Cardiac muscle cell (in vitro differentiated cells and primary cell): ENCODE measurements around the gene ABTB2. TPM values are rescaled to one million over a fixed set of nuclear protein-coding genes. Genes with fewer than 3 reads are reported as not detected.
A peak's percentile ranks its signal among the peaks of the same experiment; 100 is the strongest.

Experiments used
- DNase-seq, 2 donors: peaks; one replicate each; pipeline versions ENCODE4 v3.0.0 to v3.0.0-alpha.2; 2010 to 2017; ENCODE audit warnings: low read depth in 1 of 2, low spot score in 1 of 2
- H3K27ac ChIP-seq: fragments of 200-600 bp; sonication (generic); 2 replicates; pipeline ENCODE4 v1.5.1; 2016
- H3K27me3 ChIP-seq: fragments of 200-600 bp; sonication (generic); 2 replicates; pipeline ENCODE4 v1.6.0; 2016; ENCODE audit warnings: control low read depth
- H3K36me3 ChIP-seq: fragments of 200-600 bp; sonication (generic); 2 replicates; pipeline ENCODE4 v1.5.1; 2016; ENCODE audit warnings: control low read depth
- H3K4me1 ChIP-seq: fragments of 200-600 bp; sonication (generic); 2 replicates; pipeline ENCODE4 v1.8.1; 2017; ENCODE audit warnings: low read depth, mild to moderate bottlenecking, mixed run types
- H3K4me3 ChIP-seq: fragments of 200-600 bp; sonication (generic); 2 replicates; pipeline ENCODE4 v1.5.1; 2016; ENCODE audit warnings: mild to moderate bottlenecking
- H3K9me3 ChIP-seq: fragments of 200-600 bp; sonication (generic); 2 replicates; pipeline ENCODE4 v1.5.1; 2017; ENCODE audit warnings: low read depth, mild to moderate bottlenecking, control low read depth
- polyA plus RNA-seq: library from polyadenylated mRNA; unstranded; fragments of >200 nt; fragmentation: Nextera tagmentation; extraction: Ambion mirVana; gene quantifications from 2 replicates; pipeline ENCODE4 v1.2.1, GENCODE V29; 2016
- total RNA-seq: library from RNA; depleted of rRNA; stranded (reverse); fragments of >200 nt; gene quantifications from 2 replicates; pipeline ENCODE4 v1.2.3, GENCODE V29; 2016
- TF ChIP-seq, protein P1 (sequence below): IDR thresholded peaks from 2 replicates; pipeline ENCODE4 v1.5.1; 2012; ENCODE audit warnings: low read depth, mild to moderate bottlenecking, low read length

The ABTB2 gene
- total and polyA plus RNA-seq, 2 experiments from 2014 or later: 29.0 to 61.3 TPM

DNA sequence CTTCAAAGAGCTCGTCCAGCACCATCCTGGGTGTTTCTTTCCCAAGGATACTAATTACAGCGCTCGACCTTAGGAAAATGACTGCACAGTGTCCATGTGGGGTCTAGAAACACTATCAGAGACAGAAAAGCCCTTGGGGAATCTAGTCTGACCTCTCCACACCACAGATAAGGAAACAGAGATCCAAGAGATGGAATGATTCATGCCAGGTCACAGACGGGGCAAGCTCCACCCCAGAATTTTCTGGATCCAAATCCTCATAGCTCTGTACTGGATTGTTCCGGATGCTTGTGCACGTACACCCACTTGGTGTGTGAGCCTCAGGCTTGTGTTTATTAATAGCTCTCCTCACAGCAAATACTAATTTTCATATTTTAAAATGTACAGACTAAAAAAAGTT lies 11.3 kb downstream of the ABTB2 start:
- Histone ChIP-seq H3K4me3 (no peak overlapping the region), H3K27me3 (no peaks in the 10 kb centered on the region), H3K27ac (peak overlapping the region; percentile 10), H3K4me1 (peaks cover 52% of the 10 kb centered on the region), H3K9me3 (no peaks in the 10 kb centered on the region), H3K36me3 (no peaks in the 10 kb centered on the region)
- DNase-seq: peak in 1 of 2 donors; percentile 47
- TF ChIP-seq, protein P1, sequence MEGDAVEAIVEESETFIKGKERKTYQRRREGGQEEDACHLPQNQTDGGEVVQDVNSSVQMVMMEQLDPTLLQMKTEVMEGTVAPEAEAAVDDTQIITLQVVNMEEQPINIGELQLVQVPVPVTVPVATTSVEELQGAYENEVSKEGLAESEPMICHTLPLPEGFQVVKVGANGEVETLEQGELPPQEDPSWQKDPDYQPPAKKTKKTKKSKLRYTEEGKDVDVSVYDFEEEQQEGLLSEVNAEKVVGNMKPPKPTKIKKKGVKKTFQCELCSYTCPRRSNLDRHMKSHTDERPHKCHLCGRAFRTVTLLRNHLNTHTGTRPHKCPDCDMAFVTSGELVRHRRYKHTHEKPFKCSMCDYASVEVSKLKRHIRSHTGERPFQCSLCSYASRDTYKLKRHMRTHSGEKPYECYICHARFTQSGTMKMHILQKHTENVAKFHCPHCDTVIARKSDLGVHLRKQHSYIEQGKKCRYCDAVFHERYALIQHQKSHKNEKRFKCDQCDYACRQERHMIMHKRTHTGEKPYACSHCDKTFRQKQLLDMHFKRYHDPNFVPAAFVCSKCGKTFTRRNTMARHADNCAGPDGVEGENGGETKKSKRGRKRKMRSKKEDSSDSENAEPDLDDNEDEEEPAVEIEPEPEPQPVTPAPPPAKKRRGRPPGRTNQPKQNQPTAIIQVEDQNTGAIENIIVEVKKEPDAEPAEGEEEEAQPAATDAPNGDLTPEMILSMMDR: no peak

DNA sequence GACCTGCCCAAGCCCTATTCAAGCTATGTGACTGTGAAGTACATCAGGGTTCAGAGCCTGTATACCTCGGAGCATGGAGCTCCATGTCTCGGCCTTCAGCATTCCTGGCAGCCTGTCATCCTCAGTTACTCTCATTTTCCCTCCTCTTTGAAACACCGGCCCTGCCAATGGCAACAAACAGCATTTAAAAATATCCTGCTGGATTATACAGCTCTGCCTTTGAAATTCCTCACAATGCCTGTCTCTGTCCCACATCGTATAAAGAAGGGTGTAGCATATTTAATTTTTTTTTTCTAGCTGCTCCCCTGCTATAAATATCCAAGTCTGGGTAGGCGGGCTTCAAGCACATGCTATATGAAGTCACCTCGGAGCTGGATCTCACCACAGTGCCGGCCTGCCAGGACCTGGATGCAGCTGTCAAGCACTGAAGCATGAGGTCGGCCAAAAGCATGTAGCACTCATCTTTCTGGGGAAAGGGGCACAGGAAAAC lies 11.8 kb downstream of the ABTB2 start:
- Histone ChIP-seq H3K27ac (peak overlapping the region; percentile 10), H3K4me3 (no peak overlapping the region), H3K27me3 (no peaks in the 10 kb centered on the region), H3K4me1 (peaks cover 58% of the 10 kb centered on the region), H3K9me3 (no peaks in the 10 kb centered on the region), H3K36me3 (no peaks in the 10 kb centered on the region)
- TF ChIP-seq, protein P1: no peak
- peak; percentile 43 to 55 for DNase-seq

DNA sequence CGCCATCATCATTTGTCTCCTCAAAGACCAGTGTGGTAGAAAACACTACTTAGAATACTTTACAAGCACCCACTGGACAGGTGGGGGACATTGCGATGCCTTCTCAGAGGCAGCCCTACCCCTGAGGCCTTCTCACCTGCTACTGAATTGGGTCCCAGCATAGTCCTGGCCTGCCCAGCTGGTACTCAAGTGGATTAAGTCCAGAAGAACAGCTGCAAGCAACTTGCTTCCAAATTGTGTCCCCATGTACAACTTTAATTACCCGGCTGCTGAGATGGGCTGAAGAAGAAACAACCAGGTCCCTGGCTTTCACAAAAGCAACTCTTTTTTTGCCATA lies 12.3 kb downstream of the ABTB2 start:
- H3K4me1 ChIP-seq: peaks cover 59% of the 10 kb centered on the region
- no peaks in the 10 kb centered on the region for H3K36me3 ChIP-seq
- TF ChIP-seq, protein P1: no peak
- DNase-seq: no peak
- H3K27me3 ChIP-seq: no peaks in the 10 kb centered on the region
- H3K9me3 ChIP-seq: no peaks in the 10 kb centered on the region
- peak overlapping the region; percentile 10 for H3K27ac ChIP-seq
- no peak overlapping the region for H3K4me3 ChIP-seq

DNA sequence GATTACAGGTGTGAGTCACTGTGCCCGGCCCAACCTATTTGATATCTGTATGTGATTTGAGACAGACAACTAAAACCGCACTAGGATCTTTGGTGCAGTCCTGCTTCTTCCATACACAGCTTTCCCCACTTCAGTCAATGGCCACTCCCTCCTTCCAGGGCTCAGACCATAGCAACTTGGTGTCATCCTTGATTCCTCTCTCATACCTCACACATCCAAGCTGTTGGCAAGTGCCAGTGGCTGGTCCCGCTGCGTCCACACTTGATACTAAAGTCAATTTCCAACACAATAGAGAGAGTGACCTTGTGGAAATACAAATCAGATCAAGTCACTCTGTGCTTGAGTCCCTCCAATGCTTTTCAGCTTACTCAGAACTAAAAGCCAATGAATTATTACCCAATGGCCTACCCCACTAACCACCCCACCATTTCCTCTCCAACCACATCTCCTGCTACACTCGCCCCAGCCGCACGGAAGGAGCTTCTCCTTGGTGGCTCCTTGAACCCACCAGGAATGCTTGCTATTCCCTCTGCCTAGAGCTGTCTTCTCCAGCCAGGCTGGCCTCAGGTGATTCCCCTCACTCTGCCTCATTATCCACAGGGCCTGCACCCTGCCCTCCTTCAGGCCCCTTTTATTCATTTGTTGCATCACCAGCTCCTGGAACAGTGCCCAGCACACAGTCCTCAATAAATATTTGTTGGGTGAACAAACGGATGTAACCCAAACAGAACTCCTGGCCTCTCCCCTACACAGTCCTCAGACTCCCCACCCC lies 12.9 kb downstream of the ABTB2 start:
- TF ChIP-seq, protein P1: no peak
- DNase-seq: peak in 1 of 2 donors; percentile 77
- H3K27me3 ChIP-seq: no peaks in the 10 kb centered on the region
- H3K9me3 ChIP-seq: no peaks in the 10 kb centered on the region
- no peak overlapping the region for H3K27ac ChIP-seq
- peaks cover 59% of the 10 kb centered on the region for H3K4me1 ChIP-seq
- H3K36me3 ChIP-seq: no peaks in the 10 kb centered on the region
- H3K4me3 ChIP-seq: no peak overlapping the region

GRCh38 chr11:34344410-34344767 lies 13.4 kb downstream of the ABTB2 start:
- H3K36me3 ChIP-seq: no peaks in the 10 kb centered on the region
- no peaks in the 10 kb centered on the region for H3K27me3 ChIP-seq
- H3K9me3 ChIP-seq: no peaks in the 10 kb centered on the region
- TF ChIP-seq, protein P1: no peak
- no peak overlapping the region for H3K27ac ChIP-seq
- no peak overlapping the region for H3K4me3 ChIP-seq
- peaks cover 59% of the 10 kb centered on the region for H3K4me1 ChIP-seq
- DNase-seq: no peak
